ENCODE measurements around the gene KATNA1. TPM values are rescaled to one million over a fixed set of nuclear protein-coding genes. Genes with fewer than 3 reads are reported as not detected.

Gene KATNA1
- total RNA-seq, 1 donor, result 12.9 TPM

- no peak for DNase-seq (ENCODE audit: low read depth in 2 of 3, low spot score in 2 of 3)
These were observed 34.2 kb downstream of the KATNA1 start for GRCh38 chr6:149614337-149614736.

GRCh38 chr6:149608381-149608982 lies 40.0 kb downstream of the KATNA1 start:
- no peak for DNase-seq (ENCODE audit: low read depth in 2 of 3, low spot score in 2 of 3)

GRCh38 chr6:149600508-149600907 lies 48.0 kb downstream of the KATNA1 start:
- no peak for DNase-seq (ENCODE audit: low read depth in 2 of 3, low spot score in 2 of 3)

GRCh38 chr6:149593408-149593807 lies 55.1 kb downstream of the KATNA1 start:
- DNase-seq (ENCODE audit: low read depth in 2 of 3, low spot score in 2 of 3), result no peak

- no peak for DNase-seq (ENCODE audit: low read depth in 2 of 3, low spot score in 2 of 3)
These were observed 55.5 kb downstream of the KATNA1 start for GRCh38 chr6:149592983-149593382.

GRCh38 chr6:149586149-149586548 lies 62.4 kb downstream of the KATNA1 start:
- DNase-seq (ENCODE audit: low read depth in 2 of 3, low spot score in 2 of 3), result no peak

GRCh38 chr6:149581349-149581748 lies 67.2 kb downstream of the KATNA1 start:
- DNase-seq (ENCODE audit: low read depth in 2 of 3, low spot score in 2 of 3), result no peak

- no peak for DNase-seq (ENCODE audit: low read depth in 2 of 3, low spot score in 2 of 3)
These were observed 67.6 kb downstream of the KATNA1 start for GRCh38 chr6:149580880-149581279.

GRCh38 chr6:149567945-149568585 lies 80.4 kb downstream of the KATNA1 start:
- no peak for DNase-seq (ENCODE audit: low read depth in 2 of 3, low spot score in 2 of 3)

GRCh38 chr6:149567194-149567586 lies 81.3 kb downstream of the KATNA1 start:
- DNase-seq (ENCODE audit: low read depth in 2 of 3, low spot score in 2 of 3), result no peak

GRCh38 chr6:149566410-149567193 lies 81.9 kb downstream of the KATNA1 start:
- DNase-seq (ENCODE audit: low read depth in 2 of 3, low spot score in 2 of 3), result peak in 1 of 3 donors; percentile 63

GRCh38 chr6:149565527-149566409 lies 82.7 kb downstream of the KATNA1 start, which contains the start of gene GINM1:
TSS of gene GINM1 (plus strand) at chr6:149566375. CDS start at chr6:149566415, 40 bp downstream.
- DNase-seq (ENCODE audit: low read depth in 2 of 3, low spot score in 2 of 3), result peak; percentile 94 to 96 (median 96)

GRCh38 chr6:149563928-149564325 lies 84.6 kb downstream of the KATNA1 start:
- no peak for DNase-seq (ENCODE audit: low read depth in 2 of 3, low spot score in 2 of 3)

GRCh38 chr6:149563203-149563927 lies 85.1 kb downstream of the KATNA1 start:
- no peak for DNase-seq (ENCODE audit: low read depth in 2 of 3, low spot score in 2 of 3)

GRCh38 chr6:149560736-149561135 lies 87.8 kb downstream of the KATNA1 start:
- DNase-seq (ENCODE audit: low read depth in 2 of 3, low spot score in 2 of 3), result peak in 1 of 3 donors; percentile 24

- no peak for DNase-seq (ENCODE audit: low read depth in 2 of 3, low spot score in 2 of 3)
These were observed 89.1 kb downstream of the KATNA1 start for GRCh38 chr6:149559389-149559788.

GRCh38 chr6:149558029-149558428 lies 90.5 kb downstream of the KATNA1 start:
- no peak for DNase-seq (ENCODE audit: low read depth in 2 of 3, low spot score in 2 of 3)

- no peak for DNase-seq (ENCODE audit: low read depth in 2 of 3, low spot score in 2 of 3)
These were observed 96.6 kb downstream of the KATNA1 start for GRCh38 chr6:149551920-149552319.

GRCh38 chr6:149545754-149546471 lies 102.6 kb downstream of the KATNA1 start, which contains the start of gene PPIL4:
TSS of gene PPIL4 (minus strand) at chr6:149546043. CDS start at chr6:149546005, 38 bp downstream.
- DNase-seq (ENCODE audit: low read depth in 2 of 3, low spot score in 2 of 3), result peak; percentile 96 to 98 (median 96)

Data from hematopoietic multipotent progenitor cell (in vitro differentiated cells).